H9 (cell line): ENCODE data around the gene RNF213. TPM values are rescaled to one million over a fixed set of nuclear protein-coding genes. Genes with fewer than 3 reads are reported as not detected.

Source experiments
- DNase-seq: peaks from one replicate; pipeline ENCODE4 v3.0.0-alpha.2; 2017
- H2AFZ ChIP-seq: one replicate; pipeline ENCODE4 v1.6.1; 2013; ENCODE audit warnings: mild to moderate bottlenecking, low read length, control low read depth, moderate library complexity
- H2AK5ac ChIP-seq: 2 replicates; pipeline ENCODE4 v1.6.1; 2013; ENCODE audit warnings: low read length, control low read depth, mixed read lengths; ENCODE audit not compliant: insufficient read length
- H2BK120ac ChIP-seq: one replicate; pipeline ENCODE4 v1.6.1; 2013; ENCODE audit warnings: low read depth, mild to moderate bottlenecking, low read length, control low read depth, inconsistent platforms; ENCODE audit not compliant: poor library complexity, severe bottlenecking
- H2BK12ac ChIP-seq: 2 replicates; pipeline ENCODE4 v1.6.1; 2013; ENCODE audit warnings: low read length, control low read depth, mixed read lengths, low read depth; ENCODE audit not compliant: insufficient read length
- H2BK15ac ChIP-seq: 2 replicates; pipeline ENCODE4 v1.6.1; 2013; ENCODE audit warnings: low read depth, low read length, control low read depth
- H2BK20ac ChIP-seq: one replicate; pipeline ENCODE4 v1.6.1; 2013; ENCODE audit warnings: low read depth, mild to moderate bottlenecking, low read length, control low read depth, inconsistent platforms; ENCODE audit not compliant: poor library complexity, severe bottlenecking
- H2BK5ac ChIP-seq: 2 replicates; pipeline ENCODE4 v1.6.1; 2013; ENCODE audit warnings: low read length, control low read depth, mixed read lengths; ENCODE audit not compliant: insufficient read length
- H3K14ac ChIP-seq: 2 replicates; pipeline ENCODE4 v1.6.1; 2013; ENCODE audit warnings: low read length, control low read depth; ENCODE audit not compliant: insufficient read depth
- H3K18ac ChIP-seq: 2 replicates; pipeline ENCODE4 v1.6.1; 2013; ENCODE audit warnings: low read depth, mild to moderate bottlenecking, mixed read lengths, low read length, control low read depth; ENCODE audit not compliant: insufficient read length
- H3K23ac ChIP-seq: 2 replicates; pipeline ENCODE4 v1.6.1; 2013; ENCODE audit warnings: low read length, control low read depth, mixed read lengths, low read depth; ENCODE audit not compliant: insufficient read length
- H3K23me2 ChIP-seq: 2 replicates; pipeline ENCODE4 v1.6.1; 2013; ENCODE audit warnings: low read depth, mild to moderate bottlenecking, mixed read lengths, low read length, control low read depth; ENCODE audit not compliant: insufficient read length, poor library complexity, severe bottlenecking
- H3K27ac ChIP-seq: 2 replicates; pipeline ENCODE4 v1.5.1; 2013; ENCODE audit warnings: low read length, control low read depth, mixed read lengths, low read depth; ENCODE audit not compliant: insufficient read length
- H3K27me3 ChIP-seq: 2 replicates; pipeline ENCODE4 v1.6.1; 2013; ENCODE audit warnings: low read length, control low read depth, inconsistent platforms; ENCODE audit not compliant: insufficient read depth
- H3K4ac ChIP-seq: 2 replicates; pipeline ENCODE4 v1.6.1; 2013; ENCODE audit warnings: low read depth, mild to moderate bottlenecking, control low read depth, inconsistent platforms, low read length, moderate library complexity
- H3K4me1 ChIP-seq: 2 replicates; pipeline ENCODE4 v1.6.1; 2013; ENCODE audit warnings: low read length, control low read depth, inconsistent platforms; ENCODE audit not compliant: insufficient read depth
- H3K4me2 ChIP-seq: 2 replicates; pipeline ENCODE4 v1.6.1; 2013; ENCODE audit warnings: low read length, control low read depth, mixed read lengths; ENCODE audit not compliant: insufficient read length, insufficient read depth
- H3K56ac ChIP-seq: 2 replicates; pipeline ENCODE4 v1.6.1; 2013; ENCODE audit warnings: low read depth, mild to moderate bottlenecking, mixed read lengths, low read length, control low read depth; ENCODE audit not compliant: insufficient read length
- H3K79me1 ChIP-seq: 2 replicates; pipeline ENCODE4 v1.6.1; 2013; ENCODE audit warnings: low read depth, mild to moderate bottlenecking, moderate library complexity, low read length, control low read depth, inconsistent platforms; ENCODE audit not compliant: insufficient read depth, poor library complexity, severe bottlenecking
- H3K79me2 ChIP-seq: 2 replicates; pipeline ENCODE4 v1.6.1; 2013; ENCODE audit warnings: low read length, control low read depth, inconsistent platforms; ENCODE audit not compliant: insufficient read depth
- H3K9ac ChIP-seq: 2 replicates; pipeline ENCODE4 v1.6.1; 2013; ENCODE audit warnings: low read length, control low read depth, mixed read lengths; ENCODE audit not compliant: insufficient read length; ENCODE audit errors: extremely low read depth
- H3K9me3 ChIP-seq: one replicate; pipeline ENCODE4 v1.6.1; 2013; ENCODE audit warnings: low read depth, low read length, inconsistent platforms; ENCODE audit not compliant: control insufficient read depth
- H3T11ph ChIP-seq: one replicate; pipeline ENCODE4 v1.6.1; 2013; ENCODE audit warnings: mild to moderate bottlenecking, low read length, control low read depth, inconsistent platforms
- H4K20me1 ChIP-seq: one replicate; pipeline ENCODE4 v1.6.1; 2013; ENCODE audit not compliant: control insufficient read depth, insufficient read length, insufficient read depth
- H4K5ac ChIP-seq: 2 replicates; pipeline ENCODE4 v1.6.1; 2013; ENCODE audit warnings: low read depth, mild to moderate bottlenecking, mixed read lengths, low read length, control low read depth; ENCODE audit not compliant: insufficient read length
- H4K8ac ChIP-seq: replicated peaks from 2 replicates; pipeline ENCODE4 v1.6.1; 2013; ENCODE audit warnings: low read length, control low read depth, mixed read lengths, low read depth; ENCODE audit not compliant: insufficient read length
- H4K91ac ChIP-seq: 2 replicates; pipeline ENCODE4 v1.6.1; 2013; ENCODE audit warnings: low read depth, mild to moderate bottlenecking, moderate library complexity, mixed read lengths, low read length, control low read depth; ENCODE audit not compliant: insufficient read length
- H3K27ac Mint-ChIP-seq, 3 experiments: 2 replicates in 2 of 3; 3 replicates in 1 of 3; pipeline ENCODE4 v1.8.0; 2020 to 2021; ENCODE audit warnings: mixed read lengths in 3 of 3, mild to moderate bottlenecking in 1 of 3, moderate library complexity in 1 of 3
- H3K27me3 Mint-ChIP-seq: 2 replicates; pipeline ENCODE4 v1.8.0; 2021; ENCODE audit warnings: low read depth, mild to moderate bottlenecking, moderate library complexity, mixed read lengths
- H3K36me3 Mint-ChIP-seq, 3 experiments: 2 replicates in 2 of 3; 3 replicates in 1 of 3; pipeline ENCODE4 v1.8.0; 2020 to 2021; ENCODE audit warnings: low read depth in 3 of 3, mixed read lengths in 3 of 3; ENCODE audit not compliant: insufficient read depth in 1 of 3
- H3K4me1 Mint-ChIP-seq, 2 experiments: 2 replicates each; pipeline ENCODE4 v1.8.0; 2020; ENCODE audit warnings: mixed read lengths in 2 of 2
- H3K4me3 Mint-ChIP-seq, 2 experiments: 2 replicates in 1 of 2; 3 replicates in 1 of 2; pipeline ENCODE4 v1.8.0; 2020 to 2021; ENCODE audit warnings: mild to moderate bottlenecking in 2 of 2, mixed read lengths in 2 of 2, moderate library complexity in 1 of 2
- H3K9me3 Mint-ChIP-seq, 2 experiments: 2 replicates in 1 of 2; 3 replicates in 1 of 2; pipeline ENCODE4 v1.8.0; 2020; ENCODE audit warnings: mild to moderate bottlenecking in 2 of 2, mixed read lengths in 2 of 2, moderate library complexity in 1 of 2
- CTCF ChIP-seq: fragments of 200-600 bp; sonication (generic); conservative IDR thresholded peaks from 3 replicates; pipeline ENCODE4 v1.8.0; 2021; ENCODE audit warnings: antibody characterized with exemption, mild to moderate bottlenecking
- WGBS: extraction: QIAGEN DNeasy Blood & Tissue Kit; methylation state at CpG from one replicate; pipeline ENCODE4 v1.1.7; 2013; ENCODE audit warnings: missing lambda C conversion rate, low lambda C conversion rate, mixed read lengths; ENCODE audit not compliant: insufficient read length; ENCODE audit errors: extremely low coverage; 5-methylcytosine and 5-hydroxymethylcytosine counted together
- total RNA-seq: library from RNA; stranded (reverse); gene quantifications from 2 replicates; pipeline ENCODE4 v1.2.1, GENCODE V29; 2021

RNF213 gene
- total RNA-seq, 1 experiment from 2014 or later = 34.3 TPM

GRCh38 chr17:80429356-80430275, 169.0 kb downstream of the RNF213 start:
- no peak overlapping the region for H4K91ac ChIP-seq
- H3K79me2 ChIP-seq = no peaks in the 10 kb centered on the region
- H2AK5ac ChIP-seq = no peak overlapping the region

More at GRCh38 chr17:80429356-80430275, 169.0 kb downstream of the RNF213 start:
- no CpG with 5 or more reads among the region's 33 CpGs for WGBS
- H3K23ac ChIP-seq = no peak overlapping the region
- H3K4me1 ChIP-seq = no peaks in the 10 kb centered on the region
- no peak overlapping the region for H2AFZ ChIP-seq
- no peaks in the 10 kb centered on the region for H3K23me2 ChIP-seq
- no peaks in the 10 kb centered on the region for H3K79me1 ChIP-seq
- H3K27ac ChIP-seq = no peak overlapping the region
- H3K14ac ChIP-seq = no peak overlapping the region
- H3K9me3 ChIP-seq = no peaks in the 10 kb centered on the region
- H3K56ac ChIP-seq = no peak overlapping the region
- H2BK12ac ChIP-seq = no peak overlapping the region
- Mint-ChIP-seq H3K4me1 (peaks cover 4 to 10% of the 10 kb centered on the region in 2 experiments), H3K27me3 (peaks cover 7% of the 10 kb centered on the region), H3K9me3 (no peaks in the 10 kb centered on the region), H3K27ac (no peak overlapping the region), H3K36me3 (no peaks in the 10 kb centered on the region), H3K4me3 (no peak overlapping the region)
- H3K9ac ChIP-seq = no peak overlapping the region
- H4K20me1 ChIP-seq = no peaks in the 10 kb centered on the region
- H2BK20ac ChIP-seq = no peak overlapping the region
- no peaks in the 10 kb centered on the region for H3K27me3 ChIP-seq
- H4K5ac ChIP-seq = no peak overlapping the region
- DNase-seq = no peak
- no peak overlapping the region for H2BK120ac ChIP-seq
- no peak overlapping the region for H3K4ac ChIP-seq
- H3T11ph ChIP-seq = no peak overlapping the region
- TF ChIP-seq CTCF = no peak
- H2BK15ac ChIP-seq = no peak overlapping the region
- H4K8ac ChIP-seq = no peak overlapping the region
- H2BK5ac ChIP-seq = no peak overlapping the region
- no peak overlapping the region for H3K4me2 ChIP-seq
- H3K18ac ChIP-seq = no peak overlapping the region
